K562 (cell line): ENCODE data around the gene MAP3K14. TPM values are rescaled to one million over a fixed set of nuclear protein-coding genes. Genes with fewer than 3 reads are reported as not detected.

Source experiments
- L3MBTL2 ChIP-seq: fragments of 450-650 bp; IDR thresholded peaks from 2 replicates; pipeline ENCODE4 v1.6.1; 2016; ENCODE audit warnings: mild to moderate bottlenecking, moderate library complexity
- PBX2 ChIP-seq, 2 experiments: IDR thresholded peaks in 1 of 2; conservative IDR thresholded peaks in 1 of 2; 2 replicates each; pipeline ENCODE4 v1.6.1; 2016; ENCODE audit warnings: low read depth in 2 of 2, mild to moderate bottlenecking in 1 of 2, missing compliant biosample characterization in 1 of 2, missing genetic modification characterization in 1 of 2, moderate library complexity in 1 of 2
- ZNF263 ChIP-seq: sonication (generic); formaldehyde crosslinking; IDR thresholded peaks from 2 replicates; pipeline ENCODE4 v1.8.0; 2022; ENCODE audit warnings: mild to moderate bottlenecking, missing genetic modification reagents, borderline replicate concordance
- polyA plus RNA-seq, 8 experiments: library from polyadenylated mRNA; depleted of rRNA in 4 of 8; stranded (reverse) in 5 of 8; unstranded in 3 of 8; fragments of >200 nt; fragmentation: Nextera tagmentation in 2 of 8; fragmentation: Illumina TruSeq in 1 of 8; extraction: Ambion mirVana in 2 of 8; extraction: Trizol in 1 of 8; gene quantifications; 2 replicates each; pipeline versions ENCODE4 v1.2.1 to v1.2.3, GENCODE V29; 2011 to 2014; ENCODE audit warnings: inconsistent platforms in 1 of 8, missing spikeins in 1 of 8
- total RNA-seq, 7 experiments: library from RNA; depleted of rRNA in 6 of 7; stranded (reverse); fragments of >200 nt in 6 of 7; fragmentation: Illumina TruSeq in 2 of 7; extraction: Trizol in 2 of 7; gene quantifications; 2 replicates each; pipeline versions ENCODE4 v1.2.1 to v1.2.3, GENCODE V29; 2011 to 2021; ENCODE audit warnings: low replicate concordance in 1 of 7
- TF ChIP-seq, protein P1 (sequence below): fragments of 200-800 bp; sonication (Bioruptor generic); IDR thresholded peaks from 2 replicates; pipeline ENCODE4 v1.6.1; 2017; ENCODE audit warnings: missing genetic modification characterization, missing compliant biosample characterization
- TF ChIP-seq, protein P2 (sequence below), 2 experiments: fragments of 450-650 bp in 1 of 2; sonication (generic) in 1 of 2; formaldehyde crosslinking in 1 of 2; IDR thresholded peaks in 1 of 2; conservative IDR thresholded peaks in 1 of 2; 2 replicates each; pipeline versions ENCODE4 v1.6.1 to v1.8.1; 2016 to 2023; ENCODE audit warnings: mild to moderate bottlenecking in 2 of 2, moderate library complexity in 2 of 2, inconsistent platforms in 1 of 2, missing genetic modification reagents in 1 of 2
- TF ChIP-seq, protein P3 (sequence below): sonication (generic); formaldehyde crosslinking; IDR thresholded peaks from 2 replicates; pipeline ENCODE4 v1.8.1; 2023; ENCODE audit warnings: mild to moderate bottlenecking, missing genetic modification reagents, moderate library complexity

Gene MAP3K14
- total and polyA plus RNA-seq, 9 of the 15 experiments (the other 6 are each of a cell fraction or from before 2014, with no cell fraction given), result 0.45 to 8.7 (median 3.2) TPM

GRCh38 chr17:45336390-45337182, 19.8 kb upstream of the MAP3K14 start (continued):
- peak; percentile 9; the same call in 1 of the 2 replicates for TF ChIP-seq PBX2 (CRISPR knock-in tag; IDR thresholded peaks at IDR 0.05; ENCODE audit: low read depth)
- TF ChIP-seq PBX2 (tag; conservative IDR thresholded peaks at IDR 0.05; ENCODE audit: low read depth), result peak; percentile 75
- 0 out of 2 replicates have a peak, but pooled peaks have one; percentile 16 for TF ChIP-seq ZNF263
- TF ChIP-seq, protein P1, sequence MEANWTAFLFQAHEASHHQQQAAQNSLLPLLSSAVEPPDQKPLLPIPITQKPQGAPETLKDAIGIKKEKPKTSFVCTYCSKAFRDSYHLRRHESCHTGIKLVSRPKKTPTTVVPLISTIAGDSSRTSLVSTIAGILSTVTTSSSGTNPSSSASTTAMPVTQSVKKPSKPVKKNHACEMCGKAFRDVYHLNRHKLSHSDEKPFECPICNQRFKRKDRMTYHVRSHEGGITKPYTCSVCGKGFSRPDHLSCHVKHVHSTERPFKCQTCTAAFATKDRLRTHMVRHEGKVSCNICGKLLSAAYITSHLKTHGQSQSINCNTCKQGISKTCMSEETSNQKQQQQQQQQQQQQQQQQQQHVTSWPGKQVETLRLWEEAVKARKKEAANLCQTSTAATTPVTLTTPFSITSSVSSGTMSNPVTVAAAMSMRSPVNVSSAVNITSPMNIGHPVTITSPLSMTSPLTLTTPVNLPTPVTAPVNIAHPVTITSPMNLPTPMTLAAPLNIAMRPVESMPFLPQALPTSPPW (CRISPR knock-in tag), result 0 out of 2 replicates have a peak, but pooled peaks have one; percentile 7
- TF ChIP-seq L3MBTL2, result peak; percentile 19; the same call in 1 of the 2 replicates
- TF ChIP-seq, protein P2, sequence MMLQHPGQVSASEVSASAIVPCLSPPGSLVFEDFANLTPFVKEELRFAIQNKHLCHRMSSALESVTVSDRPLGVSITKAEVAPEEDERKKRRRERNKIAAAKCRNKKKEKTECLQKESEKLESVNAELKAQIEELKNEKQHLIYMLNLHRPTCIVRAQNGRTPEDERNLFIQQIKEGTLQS (IDR thresholded peaks at IDR 0.05), result peak; percentile 32; the same call in 1 of the 2 replicates
- TF ChIP-seq, protein P2 (CRISPR knock-in tag; conservative IDR thresholded peaks at IDR 0.05), result no peak
- TF ChIP-seq, protein P3, sequence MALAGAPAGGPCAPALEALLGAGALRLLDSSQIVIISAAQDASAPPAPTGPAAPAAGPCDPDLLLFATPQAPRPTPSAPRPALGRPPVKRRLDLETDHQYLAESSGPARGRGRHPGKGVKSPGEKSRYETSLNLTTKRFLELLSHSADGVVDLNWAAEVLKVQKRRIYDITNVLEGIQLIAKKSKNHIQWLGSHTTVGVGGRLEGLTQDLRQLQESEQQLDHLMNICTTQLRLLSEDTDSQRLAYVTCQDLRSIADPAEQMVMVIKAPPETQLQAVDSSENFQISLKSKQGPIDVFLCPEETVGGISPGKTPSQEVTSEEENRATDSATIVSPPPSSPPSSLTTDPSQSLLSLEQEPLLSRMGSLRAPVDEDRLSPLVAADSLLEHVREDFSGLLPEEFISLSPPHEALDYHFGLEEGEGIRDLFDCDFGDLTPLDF (CRISPR knock-in tag), result no peak
